Common myeloid progenitor, CD34-positive (primary cell): Measurements from ENCODE around the gene PLCH1.

Source experiments
- CTCF ChIA-PET: fragments of 350-600 bp; sonication (Branson Sonifier 250); formaldehyde crosslinking; loops from one replicate; lab custom pipeline; 2021; ENCODE audit warnings: antibody characterized with exemption; lab: Charles Lee
- POLR2A ChIA-PET: fragments of 350-600 bp; sonication (Branson Sonifier 250); formaldehyde crosslinking; loops from one replicate; lab custom pipeline; 2021; ENCODE audit warnings: antibody characterized with exemption; lab: Charles Lee
- DNase-seq, 3 donors: peaks; one replicate each; pipeline versions ENCODE4 v3.0.0 to v3.0.0-alpha.2; 2013
- H3K27ac ChIP-seq, 2 experiments: 1 replicate in 1 of 2; 2 replicates in 1 of 2; pipeline ENCODE4 v1.7.0; 2013; ENCODE audit warnings: inconsistent platforms in 2 of 2, low read length in 2 of 2, mild to moderate bottlenecking in 2 of 2, low read depth in 1 of 2, moderate library complexity in 1 of 2; ENCODE audit not compliant: severe bottlenecking in 2 of 2, insufficient read depth in 1 of 2, poor library complexity in 1 of 2
- H3K27me3 ChIP-seq, 5 experiments: replicated peaks in 2 of 5; 1 replicate in 3 of 5; 2 replicates in 2 of 5; pipeline versions ENCODE4 v1.6.1 to v1.7.0; 2013; ENCODE audit warnings: low read length in 4 of 5, mild to moderate bottlenecking in 2 of 5, moderate library complexity in 2 of 5, inconsistent platforms in 1 of 5; ENCODE audit not compliant: insufficient read depth in 5 of 5, control insufficient read depth in 4 of 5
- H3K36me3 ChIP-seq, 4 experiments: 1 replicate in 2 of 4; 2 replicates in 2 of 4; pipeline versions ENCODE4 v1.6.1 to v1.7.0; 2013; ENCODE audit warnings: low read length in 3 of 4, control low read depth in 1 of 4, mild to moderate bottlenecking in 1 of 4; ENCODE audit not compliant: control insufficient read depth in 4 of 4, insufficient read depth in 4 of 4
- H3K4me1 ChIP-seq, 4 experiments: 1 replicate in 3 of 4; 2 replicates in 1 of 4; pipeline versions ENCODE4 v1.6.1 to v1.7.1; 2013; ENCODE audit warnings: low read length in 3 of 4, mild to moderate bottlenecking in 3 of 4, control low read depth in 1 of 4, inconsistent platforms in 1 of 4, moderate library complexity in 1 of 4; ENCODE audit not compliant: control insufficient read depth in 4 of 4, insufficient read depth in 4 of 4; ENCODE audit errors: control extremely low read depth in 1 of 4
- H3K4me3 ChIP-seq, 7 experiments: 1 replicate in 4 of 7; 2 replicates in 3 of 7; pipeline versions ENCODE4 v1.5.1 to v1.7.0; 2013; ENCODE audit warnings: mild to moderate bottlenecking in 7 of 7, low read length in 6 of 7, moderate library complexity in 6 of 7, inconsistent platforms in 2 of 7, low read depth in 2 of 7, control low read depth in 1 of 7; ENCODE audit not compliant: insufficient read depth in 4 of 7, control insufficient read depth in 1 of 7; ENCODE audit errors: extremely low read depth in 1 of 7
- H3K9me3 ChIP-seq, 5 experiments: 1 replicate in 4 of 5; 2 replicates in 1 of 5; pipeline versions ENCODE4 v1.6.1 to v1.7.1; 2013; ENCODE audit warnings: low read length in 4 of 5, mild to moderate bottlenecking in 2 of 5, inconsistent platforms in 1 of 5, low read depth in 1 of 5, moderate library complexity in 1 of 5; ENCODE audit not compliant: control insufficient read depth in 4 of 5, insufficient read depth in 2 of 5; ENCODE audit errors: control extremely low read depth in 1 of 5
- WGBS: methylation state at CpG from one replicate; pipeline ENCODE4 v1.1.5; 2013; ENCODE audit not compliant: insufficient coverage; 5-methylcytosine and 5-hydroxymethylcytosine counted together

PLCH1 gene

DNA sequence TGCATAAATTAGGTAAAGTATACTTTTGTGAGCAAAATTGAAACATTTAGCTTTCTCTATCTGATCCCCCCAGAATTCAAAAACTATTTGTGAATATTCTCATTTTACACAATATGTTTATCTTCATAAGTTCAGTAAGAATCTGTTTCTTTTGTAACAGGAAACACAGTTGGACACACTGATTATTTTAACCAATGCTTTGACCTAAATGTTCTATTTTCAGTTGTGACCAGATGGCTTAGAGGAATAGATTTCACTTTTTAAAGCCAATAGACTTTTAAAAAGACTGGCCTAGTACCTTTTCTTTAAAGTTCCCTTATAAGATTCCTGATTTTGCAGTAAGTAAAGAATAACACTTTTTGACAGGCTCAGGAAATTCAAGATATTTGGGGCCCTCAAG lies 377.4 kb downstream of the PLCH1 start:
- Histone ChIP-seq H3K4me1 (peaks cover 0 to 4% (median 0%) of the 10 kb centered on the region in 4 experiments), H3K27me3 (no peaks in the 10 kb centered on the region), H3K36me3 (no peaks in the 10 kb centered on the region), H3K4me3 (no peak overlapping the region), H3K9me3 (peaks cover 4 to 17% (median 8%) of the 10 kb centered on the region in 5 experiments), H3K27ac (no peak overlapping the region)
- POLR2A ChIA-PET: no interaction called here
- CTCF ChIA-PET: no interaction called here
- peak in 1 of 3 donors; percentile 3 for DNase-seq

GRCh38 chr3:155365178-155365783 lies 379.6 kb downstream of the PLCH1 start:
- no peak for DNase-seq
- POLR2A ChIA-PET: no interaction called here
- CTCF ChIA-PET: interaction anchor here (0.6 to 1.2 kb wide), 6 partner anchors 9 to 351 kb away, joined by 3 to 4 read pairs (median 3); no protein-coding TSS in a partner anchor
- H3K27me3 ChIP-seq: no peaks in the 10 kb centered on the region
- no peak overlapping the region for H3K27ac ChIP-seq
- no peaks in the 10 kb centered on the region for H3K36me3 ChIP-seq
- H3K9me3 ChIP-seq: peaks cover 4 to 17% (median 8%) of the 10 kb centered on the region in 5 experiments
- no peak overlapping the region for H3K4me3 ChIP-seq
- peaks cover 0 to 4% (median 0%) of the 10 kb centered on the region in 4 experiments for H3K4me1 ChIP-seq
- WGBS: 100% methylated on average over 1 of the region's 1 CpG

- Histone ChIP-seq H3K36me3 (no peaks in the 10 kb centered on the region), H3K4me1 (peaks cover 0 to 4% (median 0%) of the 10 kb centered on the region in 4 experiments), H3K27me3 (no peaks in the 10 kb centered on the region), H3K4me3 (no peak overlapping the region), H3K27ac (no peak overlapping the region), H3K9me3 (peaks cover 4 to 17% (median 8%) of the 10 kb centered on the region in 5 experiments)
- WGBS: no CpG with 5 or more reads among the region's 2 CpGs
- no peak for DNase-seq
- ChIA-PET POLR2A (no interaction called here), CTCF (interaction anchor here (0.6 to 1.2 kb wide), 4 partner anchors 9 to 351 kb away, joined by 3 to 4 read pairs (median 3); no protein-coding TSS in a partner anchor)
Observed at GRCh38 chr3:155364492-155364891, 380.4 kb downstream of the PLCH1 start.

GRCh38 chr3:155363690-155364070 lies 381.2 kb downstream of the PLCH1 start:
- WGBS: 72% methylated on average over 2 of the region's 3 CpGs
- no peak for DNase-seq
- ChIA-PET CTCF (interaction anchor here (1.2 kb wide), 1 partner anchor 352 kb away, joined by 3 read pairs; no protein-coding TSS in a partner anchor), POLR2A (no interaction called here)
- Histone ChIP-seq H3K27ac (no peak overlapping the region), H3K4me3 (no peak overlapping the region), H3K27me3 (no peaks in the 10 kb centered on the region), H3K4me1 (peaks cover 0 to 4% (median 0%) of the 10 kb centered on the region in 4 experiments), H3K36me3 (no peaks in the 10 kb centered on the region), H3K9me3 (peaks cover 4 to 17% (median 8%) of the 10 kb centered on the region in 5 experiments)

DNA sequence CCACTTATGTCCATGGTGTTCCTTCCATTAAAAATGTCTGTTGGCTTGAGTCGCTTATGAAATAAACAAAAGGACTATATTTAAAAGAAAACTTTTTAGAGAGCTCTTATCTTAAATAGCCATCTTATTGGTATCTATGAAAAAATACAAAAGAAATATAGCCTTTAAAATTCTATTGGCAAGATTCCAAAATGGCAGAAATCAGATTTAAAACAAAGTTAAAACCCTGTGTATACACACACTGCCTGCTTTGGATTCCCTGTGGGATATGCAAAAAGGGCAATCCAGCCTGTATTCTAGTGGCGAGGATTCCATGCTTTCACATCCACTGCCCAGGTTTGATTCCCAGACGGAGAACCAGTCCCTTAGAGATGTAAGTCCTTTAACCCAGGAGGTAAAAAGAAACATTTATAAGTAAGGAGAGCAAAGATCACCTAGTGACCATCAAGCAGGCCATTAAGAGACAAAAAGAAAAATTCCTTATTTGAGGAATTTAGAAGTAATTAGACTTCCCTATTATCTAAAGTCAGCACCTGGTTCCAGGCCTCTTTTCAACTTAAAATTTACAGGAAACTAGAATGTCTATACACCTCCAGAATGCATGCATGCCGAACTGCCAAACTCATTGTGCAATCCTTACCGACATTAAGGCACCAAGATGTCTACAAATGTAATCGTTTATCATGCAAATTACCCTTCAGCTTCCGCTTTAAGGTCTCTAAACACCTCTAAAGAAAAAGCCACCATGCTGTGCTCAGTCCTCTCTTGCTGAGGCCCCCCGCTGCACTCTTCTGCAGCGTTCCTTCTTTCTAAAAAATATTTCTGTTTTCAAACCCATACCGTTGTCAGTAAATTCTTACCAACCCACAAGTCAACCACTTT lies 381.8 kb downstream of the PLCH1 start:
- H3K9me3 ChIP-seq: peaks cover 4 to 17% (median 8%) of the 10 kb centered on the region in 5 experiments
- WGBS: 86% methylated on average over 7 of the region's 10 CpGs
- H3K4me1 ChIP-seq: peaks cover 0 to 4% (median 0%) of the 10 kb centered on the region in 4 experiments
- H3K27me3 ChIP-seq: no peaks in the 10 kb centered on the region
- no peak overlapping the region for H3K4me3 ChIP-seq
- H3K36me3 ChIP-seq: no peaks in the 10 kb centered on the region
- no peak overlapping the region for H3K27ac ChIP-seq
- POLR2A ChIA-PET: no interaction called here
- no peak for DNase-seq
- CTCF ChIA-PET: no interaction called here

- whole genome bisulfite sequencing: 100% methylated on average over 1 of the region's 2 CpGs
- no peaks in the 10 kb centered on the region for H3K4me1 ChIP-seq
- no peaks in the 10 kb centered on the region for H3K27me3 ChIP-seq
- ChIA-PET CTCF (interaction anchor here (1.3 to 1.6 kb wide), 3 partner anchors 22 to 342 kb away, joined by 3 to 4 read pairs (median 4); no protein-coding TSS in a partner anchor), POLR2A (no interaction called here)
- H3K9me3 ChIP-seq: peaks cover 1 to 10% (median 5%) of the 10 kb centered on the region in 5 experiments
- H3K36me3 ChIP-seq: no peaks in the 10 kb centered on the region
- H3K4me3 ChIP-seq: no peak overlapping the region
- H3K27ac ChIP-seq: no peak overlapping the region
- no peak for DNase-seq
Observed at GRCh38 chr3:155360281-155360680, 384.6 kb downstream of the PLCH1 start.
